GM19035 (cell line): Measurements from ENCODE around the gene AGK.
A peak's percentile ranks its signal among the peaks of the same experiment; 100 is the strongest.

Experiments
- ATAC-seq: cut with Tn5 transposase; IDR thresholded peaks from one replicate; pipeline ENCODE4 v1.9.1; 2021; ENCODE audit not compliant: unreplicated experiment

Gene AGK, protein sequence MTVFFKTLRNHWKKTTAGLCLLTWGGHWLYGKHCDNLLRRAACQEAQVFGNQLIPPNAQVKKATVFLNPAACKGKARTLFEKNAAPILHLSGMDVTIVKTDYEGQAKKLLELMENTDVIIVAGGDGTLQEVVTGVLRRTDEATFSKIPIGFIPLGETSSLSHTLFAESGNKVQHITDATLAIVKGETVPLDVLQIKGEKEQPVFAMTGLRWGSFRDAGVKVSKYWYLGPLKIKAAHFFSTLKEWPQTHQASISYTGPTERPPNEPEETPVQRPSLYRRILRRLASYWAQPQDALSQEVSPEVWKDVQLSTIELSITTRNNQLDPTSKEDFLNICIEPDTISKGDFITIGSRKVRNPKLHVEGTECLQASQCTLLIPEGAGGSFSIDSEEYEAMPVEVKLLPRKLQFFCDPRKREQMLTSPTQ

DNA sequence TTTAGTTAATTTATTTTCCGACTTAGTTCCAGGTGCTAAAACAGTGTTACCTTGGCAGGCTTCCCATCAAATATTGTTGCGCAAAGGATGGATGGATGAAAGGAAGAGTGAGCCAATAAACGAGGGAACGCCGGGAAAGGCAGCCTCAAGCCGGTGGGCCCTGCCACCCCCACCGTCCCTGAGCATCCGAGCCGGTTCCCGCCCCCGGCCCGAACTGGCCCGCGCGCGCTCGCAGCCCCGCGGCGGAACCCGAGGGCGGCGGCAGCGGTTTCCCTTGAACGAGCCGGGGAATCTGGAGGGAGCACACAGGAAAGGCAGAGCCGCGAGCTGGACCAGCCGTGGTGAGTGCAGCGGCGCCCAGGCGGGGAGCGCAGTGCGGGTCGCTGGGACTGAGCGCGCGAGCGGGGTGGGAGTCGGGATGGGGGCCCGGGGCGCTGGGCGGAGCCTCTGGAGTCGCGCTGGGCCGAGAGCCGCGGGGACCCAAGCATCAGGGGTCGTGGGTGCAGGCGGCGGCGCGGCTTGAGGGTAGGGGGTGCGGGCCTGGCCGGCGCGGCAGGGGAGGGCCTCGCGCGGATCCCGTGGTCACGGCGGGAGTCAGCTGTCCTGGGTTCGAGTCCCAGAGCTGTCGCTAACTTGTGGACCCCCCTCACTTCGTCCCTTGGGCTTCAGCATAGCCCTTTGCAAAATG is at the start of gene AGK:
TSS of gene AGK (plus strand) at position 317 of the 688 bp plus-strand sequence. CDS start 4,057 bp downstream, outside the sequence.
- ATAC-seq: peak; percentile 92

DNA sequence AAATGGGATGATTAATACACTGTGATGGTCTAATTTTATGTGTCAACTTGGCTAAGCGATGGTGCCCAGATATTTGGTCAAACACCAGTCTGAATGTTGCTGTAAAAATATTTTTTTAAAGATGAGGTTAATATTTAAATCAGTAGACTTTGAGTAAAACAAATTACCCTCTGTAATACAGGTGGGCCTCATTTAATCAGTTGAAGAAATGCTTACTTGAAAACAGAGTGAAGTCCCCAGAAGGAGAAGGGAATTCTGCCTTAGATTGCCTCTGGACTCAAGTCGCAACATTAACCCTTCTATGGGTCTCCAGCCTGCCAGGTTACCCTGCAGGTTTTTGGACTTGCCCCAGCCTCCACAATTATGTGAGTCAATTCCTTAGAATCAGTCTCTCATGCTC is 49.8 kb upstream of the AGK start:
- ATAC-seq: no peak

GRCh38 chr7:141511316-141511675 is 39.9 kb upstream of the AGK start:
- ATAC-seq: no peak

DNA sequence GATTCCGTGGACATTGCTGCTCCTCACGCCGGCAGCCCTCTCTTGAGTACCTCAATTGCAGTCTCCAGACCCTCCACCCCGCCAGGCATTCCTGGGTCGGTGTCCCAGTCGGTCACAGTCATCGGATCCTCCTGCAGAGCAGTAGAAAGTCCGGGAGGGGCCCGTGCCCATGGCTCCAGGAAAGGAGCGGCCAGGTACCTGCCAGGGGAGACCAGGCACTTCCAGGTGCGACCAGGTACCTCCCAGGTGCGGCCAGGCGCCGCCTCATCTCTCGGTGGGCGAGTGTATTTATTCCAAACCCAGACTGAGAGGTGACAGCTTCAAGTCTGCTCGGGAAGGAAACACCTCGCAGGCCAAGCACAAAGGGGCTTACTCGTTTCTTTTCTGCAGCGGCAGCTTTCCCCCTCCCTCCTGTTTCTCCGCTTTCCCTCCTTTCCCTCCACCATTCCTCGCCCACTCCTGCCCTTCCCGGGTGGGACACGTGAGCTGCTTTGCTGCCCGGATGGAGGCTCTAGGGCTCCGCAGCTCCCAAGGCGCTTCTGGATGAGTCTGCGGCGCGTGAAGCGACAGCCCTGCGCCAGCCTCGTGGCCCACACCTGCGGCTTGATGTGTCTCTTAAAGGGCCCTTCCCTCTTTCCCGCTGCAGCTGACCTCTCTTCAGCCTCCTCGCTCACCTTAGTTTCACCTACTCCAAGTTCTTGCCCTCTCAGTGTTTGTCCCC is 39.4 kb upstream of the AGK start:
- no peak for ATAC-seq

DNA sequence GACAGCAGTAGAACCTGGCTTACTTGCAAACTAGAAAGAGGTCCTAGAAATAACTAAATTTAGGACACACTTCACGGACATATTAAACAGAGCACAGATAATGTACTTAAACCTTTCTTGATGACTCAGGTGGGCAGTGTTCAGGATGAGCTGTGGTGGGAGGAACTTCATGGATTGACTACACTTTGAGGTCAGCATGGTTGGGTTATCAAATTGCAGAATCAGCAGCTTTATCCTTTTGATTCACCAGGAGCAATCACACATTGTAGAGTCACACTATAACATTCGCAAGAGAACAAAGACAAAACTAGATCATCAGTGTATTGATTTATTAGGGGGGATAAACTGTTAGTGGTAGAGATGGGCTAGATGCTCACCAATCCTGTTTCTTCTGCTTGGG is 38.6 kb upstream of the AGK start:
- ATAC-seq: no peak

DNA sequence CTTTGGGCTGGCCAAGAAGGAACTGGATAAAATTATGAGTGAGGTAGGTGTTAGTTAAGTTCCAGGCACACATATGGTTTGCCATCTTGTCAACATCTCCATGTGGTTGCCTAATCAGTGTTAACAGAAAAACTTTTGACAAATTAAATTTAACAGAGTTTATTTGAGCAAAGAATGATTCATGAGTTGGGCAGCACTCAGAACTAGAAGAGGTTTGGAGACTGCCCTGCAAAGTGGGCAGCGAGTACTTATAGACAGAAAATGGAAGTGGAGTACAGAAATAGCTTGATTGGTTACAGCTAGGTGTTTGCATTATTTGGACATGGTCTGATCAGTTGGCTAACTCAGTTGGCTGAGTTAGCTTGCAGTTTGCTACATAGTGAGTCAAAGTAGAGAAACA is 37.5 kb upstream of the AGK start:
- ATAC-seq: no peak

- ATAC-seq: no peak
These were observed 35.3 kb upstream of the AGK start for GRCh38 chr7:141515941-141516340.

- ATAC-seq: no peak
These were observed 31.6 kb upstream of the AGK start for GRCh38 chr7:141519623-141520022.

DNA sequence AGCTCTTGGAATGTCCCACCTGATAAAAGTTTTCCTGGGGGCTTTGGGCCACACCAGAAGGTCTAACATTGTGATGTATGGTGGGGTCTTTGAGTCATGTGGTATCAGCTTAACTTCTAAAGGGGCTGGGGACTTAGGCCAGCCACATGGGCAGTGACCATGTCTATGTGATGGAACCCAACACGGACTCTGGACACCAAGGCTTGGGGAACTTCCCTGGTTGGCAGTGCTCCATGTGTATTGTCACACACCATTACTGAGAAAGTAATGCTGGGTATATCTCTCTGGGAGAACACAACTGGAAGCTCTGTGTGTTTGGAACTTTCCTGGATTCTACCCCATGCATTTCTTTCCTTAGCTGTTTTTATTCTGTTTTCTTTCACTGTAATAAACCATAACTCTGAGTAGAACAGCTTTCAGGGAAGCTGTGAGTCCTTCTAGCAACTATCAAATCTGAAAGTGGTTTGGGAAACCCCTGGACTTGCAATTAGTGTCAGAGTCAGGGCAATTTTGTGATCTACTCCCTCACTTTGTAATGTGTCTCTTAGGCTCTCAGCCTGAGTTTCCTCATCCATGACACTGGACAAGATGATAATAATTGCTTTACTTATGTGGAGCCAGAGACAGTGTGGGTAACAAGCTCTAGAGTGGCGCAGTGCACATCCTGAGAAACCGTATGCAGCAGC is 28.4 kb upstream of the AGK start:
- no peak for ATAC-seq

GRCh38 chr7:141525973-141526514 is 25.2 kb upstream of the AGK start:
- ATAC-seq: no peak

DNA sequence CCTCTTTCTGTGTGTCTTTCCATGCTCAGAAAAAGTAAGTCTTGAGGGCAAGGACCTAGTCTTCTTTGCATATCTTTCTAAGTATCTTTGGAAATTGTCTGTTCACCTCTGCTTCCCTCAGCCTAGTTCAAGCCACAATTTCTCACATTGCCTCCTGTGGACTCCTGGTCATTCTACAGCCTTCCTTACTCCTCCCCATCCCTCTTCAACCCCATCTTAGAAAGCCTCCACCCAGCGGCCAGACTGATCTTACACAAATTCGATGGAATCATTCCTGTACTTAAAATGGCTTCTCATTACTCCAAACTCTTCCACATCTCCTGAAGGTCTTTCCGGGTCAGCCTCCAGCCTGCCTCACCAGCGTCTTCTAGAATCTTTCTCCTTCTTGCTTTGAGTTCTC is 24.1 kb upstream of the AGK start:
- no peak for ATAC-seq

DNA sequence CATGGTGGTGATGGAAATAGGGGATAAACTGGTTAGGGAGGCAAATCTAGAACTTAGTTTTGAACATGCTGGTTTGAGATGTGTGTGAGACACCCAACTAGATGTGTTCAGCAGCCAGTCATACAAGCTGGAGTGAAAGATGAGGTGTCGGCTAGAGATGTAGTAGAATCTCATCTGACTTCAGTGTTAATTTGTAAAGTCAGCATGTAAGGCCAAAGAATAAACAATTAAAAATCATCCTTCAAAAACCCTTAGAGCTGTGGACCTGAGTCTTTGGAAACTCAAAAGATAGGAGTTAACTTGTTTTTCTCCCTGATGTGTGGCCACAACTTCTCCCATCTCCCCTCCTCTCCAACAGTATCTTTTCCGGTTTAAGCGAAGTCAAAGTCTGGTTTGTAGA is 22.8 kb upstream of the AGK start:
- ATAC-seq: no peak

- ATAC-seq: peak; percentile 70
These were observed 17.9 kb upstream of the AGK start for GRCh38 chr7:141533149-141533949.

- no peak for ATAC-seq
These were observed 16.2 kb upstream of the AGK start for GRCh38 chr7:141534757-141535737.

DNA sequence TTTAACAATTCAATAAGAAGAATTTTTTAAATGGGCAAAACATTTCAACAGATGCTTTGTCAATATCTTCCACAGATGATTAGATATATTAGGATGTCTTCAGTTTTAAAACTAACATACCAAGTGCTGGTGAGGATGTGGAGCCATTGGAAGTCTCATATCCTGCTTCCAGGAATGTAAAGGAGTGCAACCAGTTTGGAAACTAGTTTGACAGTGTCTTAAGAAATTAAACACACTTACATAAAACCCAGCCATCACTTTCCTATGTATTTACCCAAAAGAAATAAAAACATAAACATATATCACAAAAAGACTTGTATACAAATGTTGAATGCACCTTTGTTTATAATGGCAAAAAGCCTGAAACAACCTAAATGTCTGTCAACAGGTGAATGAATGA is 13.3 kb upstream of the AGK start:
- ATAC-seq: no peak

GRCh38 chr7:141541375-141541774 is 9.8 kb upstream of the AGK start:
- no peak for ATAC-seq

- ATAC-seq: no peak
These were observed 6.4 kb upstream of the AGK start for GRCh38 chr7:141544831-141545230.

GRCh38 chr7:141549582-141549981 is 1.6 kb upstream of the AGK start:
- ATAC-seq: no peak
